Neural cell (in vitro differentiated cells): ENCODE data around the gene FAM117A. TPM values are rescaled to one million over a fixed set of nuclear protein-coding genes. Genes with fewer than 3 reads are reported as not detected.
A peak's percentile ranks its signal among the peaks of the same experiment; 100 is the strongest.
"Not testable (repeated sequence)": the region's sequence is repeated elsewhere in the genome, so short reads cannot be mapped to it uniquely, and the experiment has no call there.

ENCODE experiments used
- H2AFZ ChIP-seq: fragments of 200-600, 300-800 bp; sonication (generic), shearing (Covaris generic); 2 replicates; pipeline ENCODE4 v1.6.0; 2014; ENCODE audit warnings: low read depth, mild to moderate bottlenecking, antibody characterized with exemption, low read length, moderate library complexity
- H3F3A ChIP-seq: fragments of 200-600 bp; shearing (Covaris generic); 2 replicates; pipeline ENCODE4 v1.6.1; 2016; ENCODE audit warnings: mild to moderate bottlenecking, moderate library complexity, mixed read lengths, antibody characterized with exemption, low read length; ENCODE audit not compliant: insufficient read depth, poor library complexity, severe bottlenecking
- H3K27ac ChIP-seq: fragments of 200-600, 300-800 bp; sonication (generic), shearing (Covaris generic); 2 replicates; pipeline ENCODE4 v1.5.1; 2014; ENCODE audit warnings: mild to moderate bottlenecking, low read length, moderate library complexity
- H3K27me3 ChIP-seq: fragments of 300-800, 200-600 bp; sonication (generic), shearing (Covaris generic); 2 replicates; pipeline ENCODE4 v1.6.0; 2014; ENCODE audit warnings: mild to moderate bottlenecking, low read depth, low read length, moderate library complexity; ENCODE audit not compliant: insufficient read depth
- H3K36me3 ChIP-seq: fragments of 300-800, 200-600 bp; sonication (generic), shearing (Covaris generic); 2 replicates; pipeline ENCODE4 v1.5.1; 2014; ENCODE audit warnings: mild to moderate bottlenecking, antibody characterized with exemption, low read length, moderate library complexity; ENCODE audit not compliant: insufficient read depth
- H3K4me2 ChIP-seq: fragments of 300-800, 200-600 bp; sonication (generic), shearing (Covaris generic); 2 replicates; pipeline ENCODE4 v1.6.0; 2014; ENCODE audit warnings: mild to moderate bottlenecking, low read length
- H3K4me3 ChIP-seq: fragments of 300-800, 200-600 bp; sonication (generic), shearing (Covaris generic); 2 replicates; pipeline ENCODE4 v1.5.1; 2014; ENCODE audit warnings: mild to moderate bottlenecking, low read length, moderate library complexity
- H3K79me2 ChIP-seq: fragments of 200-600 bp; shearing (Covaris generic); replicated peaks from 2 replicates; pipeline ENCODE4 v1.6.0; 2014; ENCODE audit warnings: mild to moderate bottlenecking, low read length, moderate library complexity; ENCODE audit not compliant: insufficient read depth
- H3K9ac ChIP-seq: fragments of 300-800, 200-600 bp; sonication (generic), shearing (Covaris generic); 2 replicates; pipeline ENCODE4 v1.6.1; 2016; ENCODE audit warnings: mild to moderate bottlenecking, low read length, mixed read lengths
- H3K9me2 ChIP-seq: fragments of 200-600 bp; shearing (Covaris generic); 2 replicates; pipeline ENCODE4 v1.6.1; 2016; ENCODE audit warnings: mild to moderate bottlenecking, low read length, mixed read lengths; ENCODE audit not compliant: insufficient read depth
- H3K9me3 ChIP-seq: fragments of 200-600, 300-800 bp; sonication (generic), shearing (Covaris generic); 2 replicates; pipeline ENCODE4 v1.6.1; 2016; ENCODE audit warnings: mild to moderate bottlenecking, mixed run types, low read length, moderate library complexity, mixed read lengths
- H4K20me1 ChIP-seq: fragments of 200-600 bp; shearing (Covaris generic); 2 replicates; pipeline ENCODE4 v1.6.1; 2016; ENCODE audit warnings: mild to moderate bottlenecking, mixed run types; ENCODE audit not compliant: insufficient read depth
- EP300 ChIP-seq: fragments of 450-650 bp; conservative IDR thresholded peaks from 2 replicates; pipeline ENCODE4 v1.6.1; 2014; ENCODE audit warnings: antibody characterized with exemption, mild to moderate bottlenecking, moderate library complexity; ENCODE audit not compliant: poor library complexity, severe bottlenecking
- EZH2 ChIP-seq: fragments of 200-600, 300-800 bp; shearing (Covaris generic), sonication (generic); IDR thresholded peaks from 2 replicates; pipeline ENCODE4 v1.6.1; 2014; ENCODE audit warnings: antibody characterized with exemption, low read length, borderline replicate concordance, mild to moderate bottlenecking; ENCODE audit not compliant: insufficient read depth, poor library complexity, severe bottlenecking
- MXI1 ChIP-seq: fragments of 450-650 bp; conservative IDR thresholded peaks from 2 replicates; pipeline ENCODE4 v1.6.1; 2014; ENCODE audit warnings: antibody characterized with exemption, mild to moderate bottlenecking; ENCODE audit not compliant: poor library complexity, severe bottlenecking
- POLR2AphosphoS5 ChIP-seq: IDR thresholded peaks from 2 replicates; pipeline ENCODE4 v1.6.1; 2012
- RAD21 ChIP-seq: fragments of 450-650 bp; conservative IDR thresholded peaks from 2 replicates; pipeline ENCODE4 v1.6.1; 2014; ENCODE audit warnings: antibody characterized with exemption, mild to moderate bottlenecking, moderate library complexity
- SMC3 ChIP-seq: fragments of 450-650 bp; conservative IDR thresholded peaks from 2 replicates; pipeline ENCODE4 v1.6.1; 2014; ENCODE audit warnings: antibody characterized with exemption, mild to moderate bottlenecking, moderate library complexity; ENCODE audit not compliant: poor library complexity
- TAF1 ChIP-seq: IDR thresholded peaks from 2 replicates; pipeline ENCODE4 v1.6.1; 2012; ENCODE audit warnings: low read depth
- polyA plus RNA-seq: library from polyadenylated mRNA; depleted of rRNA; stranded (reverse); fragments of >200 nt; gene quantifications from 2 replicates; pipeline ENCODE4 v1.2.3, GENCODE V29; 2014
- TF ChIP-seq, protein P1 (sequence below): IDR thresholded peaks from 2 replicates; pipeline ENCODE4 v1.6.1; 2012; ENCODE audit warnings: borderline replicate concordance
- TF ChIP-seq, protein P2 (sequence below): fragments of 450-650 bp; IDR thresholded peaks from 2 replicates; pipeline ENCODE4 v1.5.1; 2014; ENCODE audit warnings: antibody characterized with exemption, mild to moderate bottlenecking, moderate library complexity; ENCODE audit not compliant: poor library complexity, severe bottlenecking

The FAM117A gene
- polyA plus RNA-seq, 1 donor from 2014 or later: 3.7 TPM

DNA sequence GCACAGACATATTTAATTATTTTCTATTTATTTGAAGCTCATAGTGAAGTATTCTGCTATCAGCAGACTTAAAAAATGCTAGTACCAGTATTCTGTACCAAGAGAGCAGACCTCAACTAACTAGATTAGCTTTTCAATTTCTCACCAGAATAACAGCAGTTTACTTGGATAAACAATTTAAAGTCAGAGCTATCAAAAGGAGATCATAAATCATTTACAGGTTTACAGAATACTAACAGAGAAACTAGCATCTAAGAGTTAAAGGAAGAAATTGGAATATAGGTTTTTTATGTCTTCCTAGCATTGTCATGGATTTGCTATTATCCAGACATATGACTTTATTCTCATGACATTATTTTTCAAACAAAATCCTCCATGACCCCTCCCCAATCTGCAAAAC lies 89.4 kb downstream of the FAM117A start:
- TF ChIP-seq RAD21 (no peak), SMC3 (no peak), TAF1 (no peak), MXI1 (no peak)
- TF ChIP-seq, protein P1, sequence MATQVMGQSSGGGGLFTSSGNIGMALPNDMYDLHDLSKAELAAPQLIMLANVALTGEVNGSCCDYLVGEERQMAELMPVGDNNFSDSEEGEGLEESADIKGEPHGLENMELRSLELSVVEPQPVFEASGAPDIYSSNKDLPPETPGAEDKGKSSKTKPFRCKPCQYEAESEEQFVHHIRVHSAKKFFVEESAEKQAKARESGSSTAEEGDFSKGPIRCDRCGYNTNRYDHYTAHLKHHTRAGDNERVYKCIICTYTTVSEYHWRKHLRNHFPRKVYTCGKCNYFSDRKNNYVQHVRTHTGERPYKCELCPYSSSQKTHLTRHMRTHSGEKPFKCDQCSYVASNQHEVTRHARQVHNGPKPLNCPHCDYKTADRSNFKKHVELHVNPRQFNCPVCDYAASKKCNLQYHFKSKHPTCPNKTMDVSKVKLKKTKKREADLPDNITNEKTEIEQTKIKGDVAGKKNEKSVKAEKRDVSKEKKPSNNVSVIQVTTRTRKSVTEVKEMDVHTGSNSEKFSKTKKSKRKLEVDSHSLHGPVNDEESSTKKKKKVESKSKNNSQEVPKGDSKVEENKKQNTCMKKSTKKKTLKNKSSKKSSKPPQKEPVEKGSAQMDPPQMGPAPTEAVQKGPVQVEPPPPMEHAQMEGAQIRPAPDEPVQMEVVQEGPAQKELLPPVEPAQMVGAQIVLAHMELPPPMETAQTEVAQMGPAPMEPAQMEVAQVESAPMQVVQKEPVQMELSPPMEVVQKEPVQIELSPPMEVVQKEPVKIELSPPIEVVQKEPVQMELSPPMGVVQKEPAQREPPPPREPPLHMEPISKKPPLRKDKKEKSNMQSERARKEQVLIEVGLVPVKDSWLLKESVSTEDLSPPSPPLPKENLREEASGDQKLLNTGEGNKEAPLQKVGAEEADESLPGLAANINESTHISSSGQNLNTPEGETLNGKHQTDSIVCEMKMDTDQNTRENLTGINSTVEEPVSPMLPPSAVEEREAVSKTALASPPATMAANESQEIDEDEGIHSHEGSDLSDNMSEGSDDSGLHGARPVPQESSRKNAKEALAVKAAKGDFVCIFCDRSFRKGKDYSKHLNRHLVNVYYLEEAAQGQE: no peak
- TF ChIP-seq, protein P2, sequence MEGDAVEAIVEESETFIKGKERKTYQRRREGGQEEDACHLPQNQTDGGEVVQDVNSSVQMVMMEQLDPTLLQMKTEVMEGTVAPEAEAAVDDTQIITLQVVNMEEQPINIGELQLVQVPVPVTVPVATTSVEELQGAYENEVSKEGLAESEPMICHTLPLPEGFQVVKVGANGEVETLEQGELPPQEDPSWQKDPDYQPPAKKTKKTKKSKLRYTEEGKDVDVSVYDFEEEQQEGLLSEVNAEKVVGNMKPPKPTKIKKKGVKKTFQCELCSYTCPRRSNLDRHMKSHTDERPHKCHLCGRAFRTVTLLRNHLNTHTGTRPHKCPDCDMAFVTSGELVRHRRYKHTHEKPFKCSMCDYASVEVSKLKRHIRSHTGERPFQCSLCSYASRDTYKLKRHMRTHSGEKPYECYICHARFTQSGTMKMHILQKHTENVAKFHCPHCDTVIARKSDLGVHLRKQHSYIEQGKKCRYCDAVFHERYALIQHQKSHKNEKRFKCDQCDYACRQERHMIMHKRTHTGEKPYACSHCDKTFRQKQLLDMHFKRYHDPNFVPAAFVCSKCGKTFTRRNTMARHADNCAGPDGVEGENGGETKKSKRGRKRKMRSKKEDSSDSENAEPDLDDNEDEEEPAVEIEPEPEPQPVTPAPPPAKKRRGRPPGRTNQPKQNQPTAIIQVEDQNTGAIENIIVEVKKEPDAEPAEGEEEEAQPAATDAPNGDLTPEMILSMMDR: no peak
- H3K4me3 ChIP-seq: peak overlapping the region; percentile 87
- peaks cover 55% of the 10 kb centered on the region for H3K79me2 ChIP-seq
- H4K20me1 ChIP-seq: no peaks in the 10 kb centered on the region
- H3F3A ChIP-seq: no peaks in the 10 kb centered on the region
- H3K27ac ChIP-seq: no peak overlapping the region
- H3K9me2 ChIP-seq: no peaks in the 10 kb centered on the region
- no peaks in the 10 kb centered on the region for H3K36me3 ChIP-seq
- peak overlapping the region; percentile 43 for H3K4me2 ChIP-seq
- H3K27me3 ChIP-seq: no peaks in the 10 kb centered on the region
- no peak overlapping the region for H3K9ac ChIP-seq
- H2AFZ ChIP-seq: no peak overlapping the region
- H3K9me3 ChIP-seq: no peaks in the 10 kb centered on the region

DNA sequence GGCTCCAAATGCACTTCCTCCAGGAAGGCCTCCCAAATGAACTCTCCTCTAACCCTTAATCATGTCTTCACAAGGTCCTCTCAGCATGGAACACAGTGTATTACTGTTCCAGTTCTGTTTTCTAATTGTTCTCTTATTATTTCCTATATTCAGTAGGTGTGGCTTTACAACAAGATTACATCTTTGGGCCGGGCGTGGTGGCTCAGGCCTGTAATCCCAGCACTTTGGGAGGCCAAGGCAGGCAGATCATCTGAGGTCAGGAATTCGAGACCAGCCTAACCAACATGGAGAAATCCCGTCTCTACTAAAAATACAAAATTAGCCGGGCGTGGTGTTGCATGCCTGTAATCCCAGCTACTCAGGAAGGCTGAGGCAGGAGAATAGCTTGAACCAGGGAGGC lies 90.3 kb downstream of the FAM117A start:
- not testable (repeated sequence) for H3F3A ChIP-seq, H3K36me3 ChIP-seq, H3K4me3 ChIP-seq, H4K20me1 ChIP-seq, H3K9ac ChIP-seq, H3K9me3 ChIP-seq, H3K9me2 ChIP-seq, H2AFZ ChIP-seq, H3K4me2 ChIP-seq, H3K27ac ChIP-seq, H3K27me3 ChIP-seq
- H3K79me2 ChIP-seq: peaks cover 55% of the 10 kb centered on the region

DNA sequence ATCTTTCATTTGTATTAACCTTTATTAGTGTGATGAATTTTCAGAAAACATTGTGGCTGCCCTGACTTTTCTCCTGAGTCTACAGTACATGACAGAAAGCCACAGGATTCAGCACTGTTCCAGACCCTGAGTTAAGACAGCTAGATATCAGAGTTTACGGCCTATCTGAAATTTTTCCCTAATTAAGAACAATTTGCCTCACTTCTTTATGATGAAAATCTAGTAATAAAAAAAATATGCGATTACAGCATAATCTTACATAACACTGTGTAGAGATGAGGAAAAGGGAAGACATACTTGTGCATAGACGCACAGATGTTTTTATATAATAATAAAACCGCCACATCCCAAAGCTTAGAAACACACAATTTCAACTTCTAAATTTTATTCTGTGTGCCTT lies 93.3 kb downstream of the FAM117A start:
- no peaks in the 10 kb centered on the region for H3K36me3 ChIP-seq
- H3K9me3 ChIP-seq: no peaks in the 10 kb centered on the region
- H3K27me3 ChIP-seq: no peaks in the 10 kb centered on the region
- H3K9ac ChIP-seq: no peak overlapping the region
- H3K9me2 ChIP-seq: no peaks in the 10 kb centered on the region
- no peak overlapping the region for H3K4me2 ChIP-seq
- no peaks in the 10 kb centered on the region for H4K20me1 ChIP-seq
- no peak overlapping the region for H3K27ac ChIP-seq
- TF ChIP-seq, protein P2: no peak
- TF ChIP-seq EZH2 (no peak), SMC3 (no peak), MXI1 (no peak), TAF1 (no peak), POLR2AphosphoS5 (no peak), RAD21 (no peak), EP300 (no peak)
- TF ChIP-seq, protein P1: no peak
- H3K79me2 ChIP-seq: peaks cover 53% of the 10 kb centered on the region
- no peak overlapping the region for H2AFZ ChIP-seq
- no peaks in the 10 kb centered on the region for H3F3A ChIP-seq
- no peak overlapping the region for H3K4me3 ChIP-seq
